ENCODE data around the gene ZNF789.

Gene ZNF789

DNA sequence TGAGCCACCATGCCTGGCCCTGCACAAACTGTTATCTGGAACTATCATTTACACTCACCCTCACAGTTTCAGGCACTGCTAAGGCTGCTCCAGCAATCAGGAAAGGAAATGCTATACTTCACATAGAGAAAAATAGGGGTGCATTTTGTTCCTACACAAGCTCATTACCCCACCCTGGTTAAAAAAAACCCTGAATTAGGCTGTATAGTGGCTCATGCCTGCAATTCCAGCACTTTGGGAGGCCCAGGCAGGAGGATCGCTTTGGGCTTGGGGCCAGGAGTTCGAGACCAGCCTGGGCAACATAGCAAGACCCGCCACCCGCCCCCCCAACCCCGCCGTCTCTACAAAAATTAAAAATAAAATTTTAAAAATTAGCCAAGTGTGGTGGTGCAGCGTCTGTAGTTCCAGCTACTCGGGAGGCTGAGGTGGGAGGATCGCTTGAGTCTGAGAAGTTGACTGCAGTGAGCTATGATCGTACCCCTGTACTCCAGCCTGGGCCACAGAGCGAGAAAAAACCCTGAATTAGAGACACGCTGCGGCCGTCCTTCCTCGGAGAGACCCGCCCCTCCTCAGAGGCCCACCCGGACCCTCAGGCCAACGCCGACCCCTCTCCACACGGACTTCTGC lies 34.6 kb upstream of the ZNF789 start:
- DNase-seq (ENCODE audit: low read depth, low spot score) = no peak
- H3K4me3 ChIP-seq (ENCODE audit: low read depth, low read length) = peak overlapping the region; percentile 96
- in situ Hi-C loops (cut with HindIII; ENCODE audit: low sequenced_read_pairs) = no loop called here
- TF ChIP-seq, protein P1, sequence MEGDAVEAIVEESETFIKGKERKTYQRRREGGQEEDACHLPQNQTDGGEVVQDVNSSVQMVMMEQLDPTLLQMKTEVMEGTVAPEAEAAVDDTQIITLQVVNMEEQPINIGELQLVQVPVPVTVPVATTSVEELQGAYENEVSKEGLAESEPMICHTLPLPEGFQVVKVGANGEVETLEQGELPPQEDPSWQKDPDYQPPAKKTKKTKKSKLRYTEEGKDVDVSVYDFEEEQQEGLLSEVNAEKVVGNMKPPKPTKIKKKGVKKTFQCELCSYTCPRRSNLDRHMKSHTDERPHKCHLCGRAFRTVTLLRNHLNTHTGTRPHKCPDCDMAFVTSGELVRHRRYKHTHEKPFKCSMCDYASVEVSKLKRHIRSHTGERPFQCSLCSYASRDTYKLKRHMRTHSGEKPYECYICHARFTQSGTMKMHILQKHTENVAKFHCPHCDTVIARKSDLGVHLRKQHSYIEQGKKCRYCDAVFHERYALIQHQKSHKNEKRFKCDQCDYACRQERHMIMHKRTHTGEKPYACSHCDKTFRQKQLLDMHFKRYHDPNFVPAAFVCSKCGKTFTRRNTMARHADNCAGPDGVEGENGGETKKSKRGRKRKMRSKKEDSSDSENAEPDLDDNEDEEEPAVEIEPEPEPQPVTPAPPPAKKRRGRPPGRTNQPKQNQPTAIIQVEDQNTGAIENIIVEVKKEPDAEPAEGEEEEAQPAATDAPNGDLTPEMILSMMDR (IDR thresholded peaks at IDR 0.05; ENCODE audit: low read depth, low read length) = no peak

DNA sequence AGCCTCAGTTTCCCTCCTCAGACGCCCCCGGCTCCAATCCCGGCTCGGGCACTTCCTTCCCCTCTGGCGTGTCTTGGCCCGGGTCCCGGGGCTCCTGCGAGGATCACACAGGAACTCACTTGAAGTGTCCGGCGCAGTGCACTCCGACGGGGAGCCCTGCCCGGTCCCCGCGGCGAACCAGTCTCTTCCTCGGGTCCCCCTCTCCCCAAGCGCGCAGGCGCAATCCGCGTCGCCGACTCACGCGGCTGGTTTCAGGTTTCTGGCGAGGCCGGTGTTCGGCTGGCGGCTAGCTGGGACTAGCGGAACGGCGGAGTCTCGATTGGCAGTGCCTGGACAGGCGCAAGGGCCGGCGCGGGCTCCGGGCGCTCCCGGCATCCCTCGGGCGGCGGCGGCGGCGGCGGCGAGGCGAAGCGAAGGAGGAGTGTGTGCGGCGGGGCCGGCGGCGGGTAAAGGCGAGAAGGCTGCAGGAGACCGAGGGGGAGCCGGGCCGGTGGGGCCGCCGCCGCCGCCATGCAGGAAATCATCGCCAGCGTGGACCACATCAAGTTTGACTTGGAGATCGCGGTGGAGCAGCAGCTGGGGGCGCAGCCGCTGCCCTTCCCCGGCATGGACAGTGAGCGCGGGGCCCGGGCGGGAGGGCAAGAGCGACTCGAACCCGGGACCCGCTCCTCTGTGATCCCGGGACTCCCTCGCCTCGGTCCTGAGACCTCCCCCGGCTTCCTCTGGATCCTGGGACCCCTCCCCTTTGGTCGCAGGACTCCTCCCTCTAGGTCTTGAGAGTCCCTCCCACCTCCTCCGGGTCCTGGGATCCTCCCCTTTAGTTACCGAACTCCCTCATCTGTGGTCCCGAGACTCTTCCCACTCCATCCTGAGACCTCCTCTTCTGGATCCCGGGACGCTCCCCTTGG lies 33.9 kb upstream of the ZNF789 start, which contains the start of the genes CPSF4 and PTCD1:
Gene CPSF4 (plus strand): TSS at position 371 of the 908 bp plus-strand sequence. CDS start 140 bp downstream, at position 511.
Gene PTCD1 (minus strand): TSS at position 226 of the 908 bp plus-strand sequence. CDS start 3,556 bp downstream, outside the sequence.
- TF ChIP-seq, protein P1 (IDR thresholded peaks at IDR 0.05; ENCODE audit: low read depth, low read length) = no peak
- peak; percentile 95 for DNase-seq (ENCODE audit: low read depth, low spot score)
- in situ Hi-C loops (cut with HindIII; ENCODE audit: low sequenced_read_pairs) = no loop called here
- peak within 1 kb of the TSS; percentile 96 for H3K4me3 ChIP-seq (ENCODE audit: low read depth, low read length)

GRCh38 chr7:99440195-99440594 lies 32.5 kb upstream of the ZNF789 start:
- TF ChIP-seq, protein P1 (IDR thresholded peaks at IDR 0.05; ENCODE audit: low read depth, low read length) = no peak
- peak; percentile 1 for DNase-seq (ENCODE audit: low read depth, low spot score)
- in situ Hi-C loops (cut with HindIII; ENCODE audit: low sequenced_read_pairs) = no loop called here

DNA sequence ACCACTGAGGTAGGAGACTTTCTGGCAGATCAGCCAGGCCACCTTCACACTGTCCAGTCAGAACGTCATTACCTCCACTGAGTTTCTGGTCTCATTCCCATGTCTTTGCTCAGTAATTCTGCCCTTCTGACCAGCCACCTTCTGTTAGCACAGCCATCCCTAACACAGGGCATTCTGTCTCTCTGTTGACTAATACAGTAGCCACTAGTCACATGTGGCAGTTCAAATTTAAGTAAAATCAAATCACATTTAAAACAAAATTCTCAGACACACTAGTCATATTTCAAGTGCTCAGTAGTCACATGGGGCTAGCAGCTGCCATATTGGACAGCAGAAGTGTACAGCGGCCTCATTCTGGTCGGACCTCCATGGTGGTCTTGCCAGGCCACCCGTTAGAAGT lies 26.6 kb upstream of the ZNF789 start:
- TF ChIP-seq, protein P1 (IDR thresholded peaks at IDR 0.05; ENCODE audit: low read depth, low read length) = no peak
- DNase-seq (ENCODE audit: low read depth, low spot score) = no peak
- H3K4me3 ChIP-seq (ENCODE audit: low read depth, low read length) = no peak overlapping the region
- in situ Hi-C loops (cut with HindIII; ENCODE audit: low sequenced_read_pairs) = no loop called here

More at GRCh38 chr7:99440195-99440594, 32.5 kb upstream of the ZNF789 start:
- H3K4me3 ChIP-seq (ENCODE audit: low read depth, low read length) = peak overlapping the region; percentile 96

- H3K4me3 ChIP-seq (ENCODE audit: low read depth, low read length) = no peak overlapping the region
- TF ChIP-seq, protein P1 (IDR thresholded peaks at IDR 0.05; ENCODE audit: low read depth, low read length) = no peak
- no peak for DNase-seq (ENCODE audit: low read depth, low spot score)
- in situ Hi-C loops (cut with HindIII; ENCODE audit: low sequenced_read_pairs) = no loop called here
These were observed 24.7 kb upstream of the ZNF789 start for GRCh38 chr7:99447943-99448342.

DNA sequence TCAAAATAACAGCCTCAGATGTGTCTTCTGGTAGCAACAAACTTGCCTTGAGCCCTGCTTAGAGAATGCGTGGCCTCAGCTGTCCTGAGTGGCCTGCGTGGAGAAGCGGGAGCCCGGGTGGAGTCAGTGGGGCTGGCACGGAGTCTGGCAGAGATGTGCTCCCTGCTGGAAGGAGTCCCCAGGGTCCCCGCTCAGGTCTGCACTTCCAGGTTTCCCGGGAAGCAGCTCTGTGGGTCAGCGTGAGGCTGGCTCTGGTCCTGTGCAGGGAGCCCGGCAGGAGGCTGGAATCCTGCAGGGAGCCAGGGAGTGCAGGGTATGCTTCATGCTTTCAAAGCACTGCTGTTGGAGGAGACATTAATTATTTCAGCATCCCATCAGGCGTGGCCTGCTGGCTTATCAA lies 23.8 kb upstream of the ZNF789 start:
- no peak overlapping the region for H3K4me3 ChIP-seq (ENCODE audit: low read depth, low read length)
- no peak for DNase-seq (ENCODE audit: low read depth, low spot score)
- TF ChIP-seq, protein P1 (IDR thresholded peaks at IDR 0.05; ENCODE audit: low read depth, low read length) = no peak
- in situ Hi-C loops (cut with HindIII; ENCODE audit: low sequenced_read_pairs) = no loop called here
